Activated CD8-positive, alpha-beta T cell treated with anti-CD3 and anti-CD28 coated beads for 36 hours (primary cell): ENCODE measurements around the gene ROCK2. TPM values are rescaled to one million over a fixed set of nuclear protein-coding genes. Genes with fewer than 3 reads are reported as not detected.

ENCODE experiments used
- ATAC-seq: fragments of 200-7000 bp; cut with Tn5 transposase; one replicate; pipeline ENCODE4 v1.10.0; 2021; ENCODE audit warnings: mild to moderate bottlenecking, moderate library complexity
- CTCF ChIA-PET: fragments of 350-600 bp; sonication (Branson Sonifier 250); formaldehyde crosslinking; loops from one replicate; lab custom pipeline; 2021; ENCODE audit warnings: antibody characterized with exemption; lab: Charles Lee
- POLR2A ChIA-PET: fragments of 350-600 bp; sonication (Branson Sonifier 250); formaldehyde crosslinking; loops from one replicate; lab custom pipeline; 2021; ENCODE audit warnings: antibody characterized with exemption; lab: Charles Lee
- DNase-seq: peaks from one replicate; pipeline ENCODE4 v3.0.0-alpha.2; 2020
- H3K27ac Mint-ChIP-seq: one replicate; pipeline ENCODE4 v1.8.0; 2021; ENCODE audit warnings: mild to moderate bottlenecking, mixed read lengths
- H3K27me3 Mint-ChIP-seq: one replicate; pipeline ENCODE4 v1.8.0; 2021; ENCODE audit warnings: mixed read lengths
- H3K36me3 Mint-ChIP-seq: one replicate; pipeline ENCODE4 v1.8.0; 2021; ENCODE audit warnings: low read depth, mixed read lengths
- H3K4me1 Mint-ChIP-seq: one replicate; pipeline ENCODE4 v1.8.0; 2021; ENCODE audit warnings: low read depth, mixed read lengths
- H3K4me3 Mint-ChIP-seq: one replicate; pipeline ENCODE4 v1.8.0; 2021; ENCODE audit warnings: mild to moderate bottlenecking, moderate library complexity, mixed read lengths
- H3K9me3 Mint-ChIP-seq: one replicate; pipeline ENCODE4 v1.8.0; 2021; ENCODE audit warnings: mixed read lengths
- intact Hi-C: fragments of 100-400 bp; cut with micrococcal nuclease; formaldehyde crosslinking; loops from one replicate; pipeline ENCODE4 v1.10.0; 2022
- total RNA-seq, 2 experiments: library from RNA; stranded (reverse); gene quantifications; one replicate each; pipeline ENCODE4 v1.2.3, GENCODE V29; 2021
- TF ChIP-seq, protein P1 (sequence below): fragments of 200-600 bp; IDR thresholded peaks from one replicate; pipeline ENCODE4 v1.8.0; 2022; ENCODE audit warnings: antibody characterized with exemption, mild to moderate bottlenecking

The ROCK2 gene
- total RNA-seq, 2 experiments from 2014 or later, result 12.7 to 13.9 TPM

DNA sequence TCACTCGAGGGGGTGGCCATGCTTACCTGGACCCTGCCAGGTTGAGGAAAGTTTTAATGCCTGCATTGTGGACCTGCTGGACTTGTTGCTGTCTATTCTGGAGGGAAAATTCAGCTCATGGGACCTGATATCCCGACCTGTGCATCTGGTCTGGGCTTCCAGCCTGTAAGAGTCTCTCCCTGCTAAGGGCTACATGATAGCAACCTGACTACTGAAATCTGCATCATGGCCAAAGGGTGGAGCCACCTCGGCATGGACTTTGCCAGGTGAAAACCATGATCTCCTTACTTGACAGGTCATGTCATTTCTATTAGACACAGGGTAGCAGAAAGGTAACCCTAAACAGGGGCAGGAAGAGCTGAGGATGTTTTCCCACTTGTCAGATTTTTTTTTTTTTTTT lies 202.1 kb downstream of the ROCK2 start:
- H3K27ac Mint-ChIP-seq, result no peak overlapping the region
- H3K4me3 Mint-ChIP-seq, result no peak overlapping the region
- no peaks in the 10 kb centered on the region for H3K9me3 Mint-ChIP-seq
- TF ChIP-seq, protein P1, sequence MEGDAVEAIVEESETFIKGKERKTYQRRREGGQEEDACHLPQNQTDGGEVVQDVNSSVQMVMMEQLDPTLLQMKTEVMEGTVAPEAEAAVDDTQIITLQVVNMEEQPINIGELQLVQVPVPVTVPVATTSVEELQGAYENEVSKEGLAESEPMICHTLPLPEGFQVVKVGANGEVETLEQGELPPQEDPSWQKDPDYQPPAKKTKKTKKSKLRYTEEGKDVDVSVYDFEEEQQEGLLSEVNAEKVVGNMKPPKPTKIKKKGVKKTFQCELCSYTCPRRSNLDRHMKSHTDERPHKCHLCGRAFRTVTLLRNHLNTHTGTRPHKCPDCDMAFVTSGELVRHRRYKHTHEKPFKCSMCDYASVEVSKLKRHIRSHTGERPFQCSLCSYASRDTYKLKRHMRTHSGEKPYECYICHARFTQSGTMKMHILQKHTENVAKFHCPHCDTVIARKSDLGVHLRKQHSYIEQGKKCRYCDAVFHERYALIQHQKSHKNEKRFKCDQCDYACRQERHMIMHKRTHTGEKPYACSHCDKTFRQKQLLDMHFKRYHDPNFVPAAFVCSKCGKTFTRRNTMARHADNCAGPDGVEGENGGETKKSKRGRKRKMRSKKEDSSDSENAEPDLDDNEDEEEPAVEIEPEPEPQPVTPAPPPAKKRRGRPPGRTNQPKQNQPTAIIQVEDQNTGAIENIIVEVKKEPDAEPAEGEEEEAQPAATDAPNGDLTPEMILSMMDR, result no peak
- CTCF ChIA-PET, result interaction anchor here (2.2 kb wide), 1 partner anchor 10 kb away, joined by 8 read pairs; a partner anchor contains a TSS
- no peaks in the 10 kb centered on the region for H3K27me3 Mint-ChIP-seq
- POLR2A ChIA-PET, result interaction anchor here (0.9 kb wide), 2 partner anchors 10 to 13 kb away, joined by 3 read pairs; partner anchors contain the start of gene SLC66A3
- no peaks in the 10 kb centered on the region for H3K4me1 Mint-ChIP-seq
- no peaks in the 10 kb centered on the region for H3K36me3 Mint-ChIP-seq
- intact Hi-C loops, result no loop called here
- DNase-seq (no peak), ATAC-seq (no peak)

DNA sequence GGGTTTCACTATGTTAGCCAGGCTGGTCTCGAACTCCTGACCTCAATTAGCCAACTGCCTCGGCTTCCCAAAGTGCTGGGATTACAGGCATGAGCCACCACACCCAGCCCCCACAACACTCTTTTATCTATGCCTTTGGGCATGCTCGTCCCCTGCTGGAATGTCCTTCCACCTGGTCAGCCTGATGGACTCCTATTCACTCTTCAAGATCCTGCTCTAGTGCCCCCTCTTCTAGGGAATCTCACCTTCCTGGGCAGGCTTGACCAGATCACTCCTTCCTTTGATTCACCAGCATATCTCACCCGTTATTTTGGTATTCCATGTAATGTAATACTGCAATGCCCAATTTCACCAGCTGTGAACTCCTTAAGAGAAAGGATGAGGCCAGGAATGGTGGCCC lies 203.1 kb downstream of the ROCK2 start:
- no peaks in the 10 kb centered on the region for H3K27me3 Mint-ChIP-seq
- no peak for ATAC-seq
- TF ChIP-seq, protein P1, result no peak
- H3K4me3 Mint-ChIP-seq, result no peak overlapping the region
- no peak for DNase-seq
- ChIA-PET POLR2A (interaction anchor here (0.7 kb wide), 1 partner anchor 9 kb away, joined by 3 read pairs; no protein-coding TSS in a partner anchor), CTCF (interaction anchor here (2.2 kb wide), 1 partner anchor 9 kb away, joined by 8 read pairs; a partner anchor contains a TSS)
- H3K9me3 Mint-ChIP-seq, result no peaks in the 10 kb centered on the region
- no peak overlapping the region for H3K27ac Mint-ChIP-seq
- intact Hi-C loops, result no loop called here
- no peaks in the 10 kb centered on the region for H3K4me1 Mint-ChIP-seq
- no peaks in the 10 kb centered on the region for H3K36me3 Mint-ChIP-seq

DNA sequence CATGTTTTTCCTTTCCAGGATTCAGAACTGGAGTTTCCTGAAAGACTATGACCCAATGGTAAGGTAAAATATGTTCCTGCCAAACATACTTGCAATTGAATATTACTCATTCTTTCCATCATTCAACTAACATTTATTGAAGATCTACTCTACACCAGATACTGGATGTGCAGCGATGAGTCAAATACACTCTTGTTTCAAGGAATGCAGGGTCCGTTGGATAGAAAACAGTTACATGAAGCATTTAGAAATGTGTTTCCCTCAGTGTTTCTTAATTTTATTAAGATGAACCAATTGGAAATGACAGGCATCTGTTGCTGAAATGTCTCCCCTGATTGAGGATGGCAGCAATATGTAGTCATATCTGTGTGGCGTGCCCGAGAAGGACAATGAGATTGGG lies 203.9 kb downstream of the ROCK2 start:
- no peak overlapping the region for H3K27ac Mint-ChIP-seq
- H3K9me3 Mint-ChIP-seq, result no peaks in the 10 kb centered on the region
- TF ChIP-seq, protein P1, result no peak
- ChIA-PET CTCF (no interaction called here), POLR2A (interaction anchor here (0.7 kb wide), 1 partner anchor 8 kb away, joined by 3 read pairs; no protein-coding TSS in a partner anchor)
- H3K4me3 Mint-ChIP-seq, result no peak overlapping the region
- intact Hi-C loops, result no loop called here
- H3K36me3 Mint-ChIP-seq, result no peaks in the 10 kb centered on the region
- DNase-seq (no peak), ATAC-seq (no peak)
- no peaks in the 10 kb centered on the region for H3K4me1 Mint-ChIP-seq
- no peaks in the 10 kb centered on the region for H3K27me3 Mint-ChIP-seq

DNA sequence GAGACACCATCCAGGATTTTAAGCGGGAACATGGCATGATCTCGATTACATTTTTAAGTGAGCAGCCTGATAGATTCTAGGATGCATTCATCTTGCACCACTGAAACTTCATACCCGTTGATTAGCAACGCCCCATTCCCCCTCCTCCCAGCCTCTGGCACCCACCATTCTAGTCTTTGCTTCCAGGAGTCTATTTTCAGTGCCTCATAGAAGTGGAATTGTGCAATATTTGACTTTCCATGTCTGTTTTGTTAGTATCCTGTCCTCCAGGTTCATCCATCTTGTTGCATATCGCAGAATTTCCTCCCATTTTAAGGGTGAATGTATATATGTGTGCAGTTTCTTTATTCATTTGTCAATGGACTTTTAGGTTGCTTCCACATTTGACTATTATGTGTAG lies 210.1 kb downstream of the ROCK2 start:
- no peaks in the 10 kb centered on the region for H3K27me3 Mint-ChIP-seq
- ATAC-seq, result no peak
- no peaks in the 10 kb centered on the region for H3K9me3 Mint-ChIP-seq
- no peak for DNase-seq
- peaks cover 18% of the 10 kb centered on the region for H3K4me1 Mint-ChIP-seq
- POLR2A ChIA-PET, result no interaction called here
- no peak overlapping the region for H3K4me3 Mint-ChIP-seq
- intact Hi-C loops, result loop anchor here (5.0 to 10.0 kb wide), 2 partner anchors 278 to 310 kb away; no protein-coding TSS in a partner anchor
- TF ChIP-seq, protein P1, result no peak
- H3K27ac Mint-ChIP-seq, result no peak overlapping the region
- CTCF ChIA-PET, result interaction anchor here (2.2 to 15.9 kb wide), 5 partner anchors 10 to 448 kb away, joined by 8 to 248 read pairs (median 52); partner anchors contain the start of gene SLC66A3
- no peaks in the 10 kb centered on the region for H3K36me3 Mint-ChIP-seq

DNA sequence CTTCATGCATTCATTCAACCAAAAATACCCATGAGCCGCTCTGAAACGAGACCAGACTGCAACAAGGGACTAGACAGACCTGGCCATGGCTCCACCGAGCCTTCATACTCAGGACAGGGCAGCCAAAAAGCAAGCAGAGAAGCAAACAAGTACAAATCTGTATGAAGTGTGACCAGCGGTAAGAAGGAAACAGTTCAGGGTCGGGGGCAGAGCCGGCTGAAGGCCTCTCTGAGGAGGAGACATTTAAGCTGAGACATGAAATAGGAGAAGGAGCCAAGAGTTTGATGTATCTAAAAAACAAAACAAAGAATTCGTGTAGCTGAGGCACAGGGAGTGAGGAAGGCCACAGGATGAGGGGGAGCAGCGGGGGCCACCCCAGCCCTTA lies 210.5 kb downstream of the ROCK2 start:
- ChIA-PET POLR2A (no interaction called here), CTCF (interaction anchor here (0.6 to 15.9 kb wide), 12 partner anchors 10 to 449 kb away, joined by 3 to 248 read pairs (median 8); partner anchors contain the start of gene SLC66A3)
- no peak overlapping the region for H3K4me3 Mint-ChIP-seq
- DNase-seq (no peak), ATAC-seq (no peak)
- no peaks in the 10 kb centered on the region for H3K36me3 Mint-ChIP-seq
- H3K27ac Mint-ChIP-seq, result no peak overlapping the region
- intact Hi-C loops, result loop anchor here (5.0 to 10.0 kb wide), 2 partner anchors 278 to 311 kb away; no protein-coding TSS in a partner anchor
- H3K9me3 Mint-ChIP-seq, result no peaks in the 10 kb centered on the region
- peaks cover 18% of the 10 kb centered on the region for H3K4me1 Mint-ChIP-seq
- no peaks in the 10 kb centered on the region for H3K27me3 Mint-ChIP-seq
- TF ChIP-seq, protein P1, result no peak
